VCaP (cell line): ENCODE measurements around the gene SMC6.

ENCODE experiments used
- H3K27ac ChIP-seq: fragments of 450-650 bp; 2 replicates; pipeline ENCODE4 v1.5.1; 2017
- TF ChIP-seq, protein P1 (sequence below): fragments of 450-650 bp; conservative IDR thresholded peaks from 2 replicates; pipeline ENCODE4 v1.5.1; 2017; ENCODE audit warnings: mild to moderate bottlenecking, moderate library complexity

The SMC6 gene

DNA sequence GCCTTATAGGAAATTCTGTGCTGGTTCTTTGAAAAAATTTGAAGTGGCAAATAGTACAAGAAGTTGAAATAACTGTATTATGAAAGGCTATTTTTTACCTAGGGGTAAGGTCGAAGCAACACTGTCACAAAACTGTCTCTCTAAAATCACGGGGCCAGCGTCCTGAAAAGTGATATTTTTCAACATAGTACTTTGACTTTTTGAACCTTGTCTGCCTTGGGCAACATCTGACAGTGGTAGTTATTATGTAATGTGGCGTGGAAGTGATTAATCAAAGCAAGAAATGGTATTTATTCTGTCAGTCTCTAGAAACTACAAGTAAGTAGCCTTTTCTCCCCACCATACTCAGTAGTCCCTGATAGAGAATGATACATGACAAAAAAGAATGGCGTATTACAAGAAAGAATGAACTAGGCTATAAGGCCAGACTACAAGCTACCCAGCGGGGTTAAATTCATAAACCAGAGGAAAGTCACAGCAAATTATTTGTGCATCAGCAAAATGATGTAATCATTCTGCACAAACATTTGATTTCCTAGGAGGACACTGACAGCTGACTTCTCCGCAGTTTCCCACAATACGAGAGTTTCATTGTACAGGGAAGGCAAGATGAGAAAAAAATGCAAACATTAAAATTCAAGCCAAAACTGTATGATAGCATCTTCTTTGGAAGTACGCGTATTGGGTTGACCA is 10.2 kb upstream of the SMC6 start:
- no peak overlapping the region for H3K27ac ChIP-seq
- TF ChIP-seq, protein P1, sequence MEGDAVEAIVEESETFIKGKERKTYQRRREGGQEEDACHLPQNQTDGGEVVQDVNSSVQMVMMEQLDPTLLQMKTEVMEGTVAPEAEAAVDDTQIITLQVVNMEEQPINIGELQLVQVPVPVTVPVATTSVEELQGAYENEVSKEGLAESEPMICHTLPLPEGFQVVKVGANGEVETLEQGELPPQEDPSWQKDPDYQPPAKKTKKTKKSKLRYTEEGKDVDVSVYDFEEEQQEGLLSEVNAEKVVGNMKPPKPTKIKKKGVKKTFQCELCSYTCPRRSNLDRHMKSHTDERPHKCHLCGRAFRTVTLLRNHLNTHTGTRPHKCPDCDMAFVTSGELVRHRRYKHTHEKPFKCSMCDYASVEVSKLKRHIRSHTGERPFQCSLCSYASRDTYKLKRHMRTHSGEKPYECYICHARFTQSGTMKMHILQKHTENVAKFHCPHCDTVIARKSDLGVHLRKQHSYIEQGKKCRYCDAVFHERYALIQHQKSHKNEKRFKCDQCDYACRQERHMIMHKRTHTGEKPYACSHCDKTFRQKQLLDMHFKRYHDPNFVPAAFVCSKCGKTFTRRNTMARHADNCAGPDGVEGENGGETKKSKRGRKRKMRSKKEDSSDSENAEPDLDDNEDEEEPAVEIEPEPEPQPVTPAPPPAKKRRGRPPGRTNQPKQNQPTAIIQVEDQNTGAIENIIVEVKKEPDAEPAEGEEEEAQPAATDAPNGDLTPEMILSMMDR = no peak

DNA sequence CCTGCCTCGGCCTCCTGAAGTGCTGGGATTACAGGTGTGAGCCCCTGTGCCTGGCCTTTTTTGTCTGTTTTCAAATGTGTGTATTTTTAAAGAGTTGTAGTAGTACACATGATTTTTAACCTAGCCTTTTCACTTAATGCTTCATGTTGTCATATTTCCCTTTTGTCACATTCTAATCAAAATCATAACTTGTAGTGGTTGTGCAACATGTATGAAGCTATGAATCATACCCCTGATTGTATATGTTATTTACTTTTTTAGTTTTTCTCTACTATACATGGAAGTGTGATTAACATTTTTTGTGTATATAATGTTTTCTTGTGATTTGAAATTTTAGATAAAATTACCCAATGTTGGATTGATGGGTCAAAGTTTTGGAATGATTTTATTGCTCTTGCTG is 8.8 kb upstream of the SMC6 start:
- no peak overlapping the region for H3K27ac ChIP-seq
- TF ChIP-seq, protein P1 = no peak

DNA sequence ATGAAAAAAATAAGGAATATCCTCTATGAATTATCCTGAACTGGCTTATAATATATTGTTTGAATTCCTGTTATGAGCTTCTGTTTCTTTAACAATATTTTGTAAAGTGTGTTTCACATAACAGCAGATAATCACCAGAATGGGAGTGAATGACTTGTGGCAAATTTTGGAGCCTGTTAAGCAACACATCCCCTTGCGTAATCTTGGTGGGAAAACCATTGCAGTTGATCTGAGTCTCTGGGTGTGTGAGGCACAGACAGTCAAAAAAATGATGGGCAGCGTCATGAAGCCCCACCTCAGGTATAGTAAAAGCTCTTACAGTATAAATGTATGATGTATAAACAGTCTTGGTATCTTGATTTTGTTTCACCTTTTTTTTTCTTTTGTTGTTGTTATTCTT is 6.2 kb upstream of the SMC6 start:
- H3K27ac ChIP-seq = no peak overlapping the region
- TF ChIP-seq, protein P1 = no peak

DNA sequence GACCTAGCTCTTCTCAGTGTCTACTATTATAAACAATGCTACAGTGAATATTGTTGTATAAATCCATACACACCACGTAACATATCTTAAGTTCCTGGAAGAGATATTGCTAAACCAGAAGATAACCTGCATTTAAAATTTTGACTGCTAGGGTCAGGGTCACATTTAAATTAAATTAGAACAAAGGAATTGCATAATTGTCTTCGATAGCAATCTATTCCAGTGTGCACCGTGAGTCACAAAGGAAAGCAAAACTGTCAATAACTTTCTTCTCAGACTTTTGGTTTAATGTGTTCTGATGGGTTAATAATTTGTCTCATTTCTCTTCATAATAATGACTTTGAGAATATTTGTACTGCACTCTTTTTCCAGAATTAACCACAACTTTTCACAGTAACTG is 4.5 kb upstream of the SMC6 start:
- no peak overlapping the region for H3K27ac ChIP-seq
- TF ChIP-seq, protein P1 = no peak

DNA sequence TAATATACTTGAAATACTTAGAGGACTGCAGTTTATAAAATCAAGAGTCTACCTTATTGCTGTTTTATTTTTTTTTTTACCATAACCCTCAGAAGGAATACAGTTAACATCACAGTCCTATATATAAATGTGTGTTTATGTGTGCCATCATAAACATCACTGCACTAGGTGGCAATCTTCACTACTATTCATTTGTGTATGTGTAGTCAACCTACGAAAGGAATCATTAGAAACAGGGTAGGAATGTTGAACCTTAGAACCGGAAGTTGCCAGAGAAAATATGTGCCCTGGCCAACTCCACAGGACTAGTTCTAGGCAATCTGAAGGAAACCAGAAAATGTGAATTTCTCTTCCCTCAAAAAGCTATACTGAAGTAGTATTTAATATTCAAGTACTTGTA is 3.7 kb upstream of the SMC6 start:
- H3K27ac ChIP-seq = no peak overlapping the region
- TF ChIP-seq, protein P1 = no peak

DNA sequence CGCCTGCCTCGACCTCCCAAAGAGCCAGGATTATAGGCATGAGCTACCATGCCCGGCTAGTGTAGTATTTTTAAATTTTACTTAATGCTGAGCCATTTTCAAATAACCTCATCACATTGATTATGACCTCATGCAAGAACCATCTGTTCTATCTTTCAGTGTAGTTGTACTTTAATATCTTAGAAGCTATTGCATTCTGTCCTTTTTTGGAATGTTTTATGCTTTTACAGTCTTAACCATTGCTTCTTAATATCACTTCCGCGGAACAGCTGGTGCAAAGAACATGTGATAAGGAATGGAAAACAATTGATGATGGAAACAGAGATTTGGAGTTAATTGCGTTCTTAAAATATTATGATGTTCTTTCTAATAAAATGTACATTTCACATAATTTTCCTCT is 3.1 kb upstream of the SMC6 start:
- TF ChIP-seq, protein P1 = no peak
- no peak overlapping the region for H3K27ac ChIP-seq

DNA sequence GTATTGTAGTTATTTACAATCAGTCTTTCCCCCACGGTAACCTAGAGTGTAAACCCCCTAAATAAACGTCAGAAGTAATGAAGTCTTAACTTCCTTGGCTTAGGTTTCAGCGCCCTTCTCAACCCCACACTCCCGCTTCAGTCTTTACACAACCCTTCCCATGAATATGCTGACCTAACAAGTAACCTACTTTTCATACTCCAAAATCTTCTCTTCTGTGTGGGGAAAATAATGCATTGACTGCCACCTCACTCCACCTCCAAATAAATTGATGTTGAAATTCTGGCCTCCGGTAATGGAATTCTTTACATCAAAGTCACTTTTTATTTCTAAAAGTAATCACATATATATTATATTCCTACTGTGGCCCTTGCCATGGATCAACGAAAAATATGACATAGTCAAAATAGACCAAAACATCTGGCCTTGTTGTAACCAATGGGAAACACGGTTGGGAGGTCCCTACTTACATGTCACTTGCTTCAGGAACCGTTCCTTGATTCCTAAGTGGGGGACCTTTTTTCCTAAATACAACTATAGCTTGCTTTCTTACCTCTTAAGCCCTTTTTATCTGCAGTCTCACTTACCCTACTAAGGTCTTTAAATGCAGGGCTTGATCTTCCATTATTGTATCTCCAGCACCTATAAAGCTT is 1.3 kb upstream of the SMC6 start:
- peak overlapping the region; percentile 94 for H3K27ac ChIP-seq
- TF ChIP-seq, protein P1 = no peak
